Gastrocnemius medialis (tissue), 4 donors: ENCODE data around the gene APCS. TPM values are rescaled to one million over a fixed set of nuclear protein-coding genes. Genes with fewer than 3 reads are reported as not detected.

Experiments
- ATAC-seq, 2 donors: fragments of 150-250 bp; one replicate each; pipeline ENCODE4 v1.9.1; 2016
- DNase-seq, 2 donors: peaks; one replicate each; pipeline ENCODE4 v3.0.0-alpha.2; 2019
- H3K27ac ChIP-seq, 4 donors: fragments of 200-600 bp; sonication (generic); 1 replicate in 1 of 4; 2 replicates in 3 of 4; pipeline ENCODE4 v1.5.1; 2016 to 2018; ENCODE audit warnings: mild to moderate bottlenecking in 2 of 4, moderate library complexity in 1 of 4
- H3K27me3 ChIP-seq, 3 donors: fragments of 200-600 bp; sonication (generic) in 2 of 3; 1 replicate in 1 of 3; 2 replicates in 2 of 3; pipeline versions ENCODE4 v1.5.1 to v1.6.0; 2016 to 2019; ENCODE audit warnings: mild to moderate bottlenecking in 1 of 3, moderate library complexity in 1 of 3
- H3K36me3 ChIP-seq, 2 donors: fragments of 200-600 bp; sonication (generic) in 1 of 2; one replicate each; pipeline ENCODE4 v1.5.1; 2017 to 2018
- H3K4me1 ChIP-seq, 2 donors: fragments of 200-600 bp; sonication (generic) in 1 of 2; one replicate each; pipeline ENCODE4 v1.5.1; 2016 to 2017; ENCODE audit warnings: mild to moderate bottlenecking in 2 of 2
- H3K4me3 ChIP-seq, 4 donors: fragments of 200-600 bp; sonication (generic) in 3 of 4; 1 replicate in 1 of 4; 2 replicates in 3 of 4; pipeline ENCODE4 v1.5.1; 2016 to 2019; ENCODE audit warnings: mild to moderate bottlenecking in 2 of 4
- H3K9me3 ChIP-seq, 3 donors: fragments of 200-600 bp; sonication (generic) in 2 of 3; 1 replicate in 1 of 3; 2 replicates in 2 of 3; pipeline ENCODE4 v1.5.1; 2016 to 2019
- CTCF ChIP-seq, 5 experiments: fragments of 450-650 bp in 3 of 5; fragments of 200-600 bp in 2 of 5; sonication (generic) in 2 of 5; IDR thresholded peaks in 4 of 5; conservative IDR thresholded peaks in 1 of 5; 1 replicate in 4 of 5; 2 replicates in 1 of 5; pipeline ENCODE4 v1.5.1; 2016 to 2019; ENCODE audit warnings: antibody characterized with exemption in 5 of 5, mild to moderate bottlenecking in 3 of 5, moderate library complexity in 3 of 5
- POLR2A ChIP-seq, 2 donors: fragments of 450-650 bp; IDR thresholded peaks; one replicate each; pipeline ENCODE4 v1.6.1; 2017; ENCODE audit warnings: antibody characterized with exemption in 2 of 2, mild to moderate bottlenecking in 2 of 2, moderate library complexity in 2 of 2
- in situ Hi-C, 4 donors: fragments of 200-750 bp; cut with MboI; loops; one replicate each; pipeline versions ENCODE4 v1.15.0 to v1.8.0; 2017; ENCODE audit warnings: low sequenced_read_pairs in 4 of 4
- intact Hi-C: fragments of 100-400 bp; cut with DNase I; formaldehyde crosslinking; loops from one replicate; pipeline ENCODE4 v1.15.1; 2023; ENCODE audit warnings: low total_unique reads
- total RNA-seq, 4 donors: library from RNA; depleted of rRNA; stranded (reverse); fragments of >200 nt; gene quantifications; one replicate each; pipeline versions ENCODE4 v1.1.0 to v1.2.3, GENCODE V29; 2016

APCS gene
- 1 to 10 TPM in 2 of 4 donors, not detected in 2; 1.5 to 4.1 TPM for total RNA-seq

- H3K27me3 ChIP-seq, result no peaks in the 10 kb centered on the region
- no peak for DNase-seq
- H3K27ac ChIP-seq, result no peak within 1 kb of the TSS
- no peaks in the 10 kb centered on the region for H3K4me1 ChIP-seq
- TF ChIP-seq POLR2A (IDR thresholded peaks at IDR 0.05) (no peak), CTCF (IDR thresholded peaks at IDR 0.05 in 4 of 5, conservative IDR thresholded peaks at IDR 0.05 in 1 of 5) (no peak)
- in situ Hi-C loops, result no loop called here
- intact Hi-C loops, result no loop called here
- no peak for ATAC-seq
- H3K36me3 ChIP-seq, result no peaks in the 10 kb centered on the region
- no peaks in the 10 kb centered on the region for H3K9me3 ChIP-seq
- no peak within 1 kb of the TSS for H3K4me3 ChIP-seq
Measured at GRCh38 chr1:159587461-159587951, at the start of gene APCS. Gene APCS, plus strand, starts transcription at chr1:159587826. Its CDS starts 96 bp downstream, at chr1:159587922.

- no peak overlapping the region for H3K27ac ChIP-seq
- intact Hi-C loops, result no loop called here
- ATAC-seq (no peak), DNase-seq (no peak)
- no peak for TF ChIP-seq CTCF (IDR thresholded peaks at IDR 0.05 in 4 of 5, conservative IDR thresholded peaks at IDR 0.05 in 1 of 5)
- TF ChIP-seq POLR2A (IDR thresholded peaks at IDR 0.05), result no peak
- in situ Hi-C loops, result no loop called here
- H3K4me1 ChIP-seq, result no peaks in the 10 kb centered on the region
- H3K9me3 ChIP-seq, result no peaks in the 10 kb centered on the region
- no peaks in the 10 kb centered on the region for H3K27me3 ChIP-seq
- no peak overlapping the region for H3K4me3 ChIP-seq
- no peaks in the 10 kb centered on the region for H3K36me3 ChIP-seq
Measured at GRCh38 chr1:159548126-159548525, 39.5 kb upstream of the APCS start.

- TF ChIP-seq POLR2A (IDR thresholded peaks at IDR 0.05), result no peak
- no peak for TF ChIP-seq CTCF (IDR thresholded peaks at IDR 0.05 in 4 of 5, conservative IDR thresholded peaks at IDR 0.05 in 1 of 5)
- in situ Hi-C loops (no loop called here), intact Hi-C loops (no loop called here)
- no peak overlapping the region for H3K27ac ChIP-seq
- no peaks in the 10 kb centered on the region for H3K4me1 ChIP-seq
- H3K4me3 ChIP-seq, result no peak overlapping the region
- DNase-seq (no peak), ATAC-seq (no peak)
- H3K36me3 ChIP-seq, result no peaks in the 10 kb centered on the region
- H3K27me3 ChIP-seq, result no peaks in the 10 kb centered on the region
- no peaks in the 10 kb centered on the region for H3K9me3 ChIP-seq
Measured at GRCh38 chr1:159554261-159554660, 33.4 kb upstream of the APCS start.

GRCh38 chr1:159554696-159555095, 32.9 kb upstream of the APCS start:
- intact Hi-C loops, result no loop called here

More at GRCh38 chr1:159554696-159555095, 32.9 kb upstream of the APCS start:
- no peak for DNase-seq
- TF ChIP-seq CTCF (IDR thresholded peaks at IDR 0.05 in 4 of 5, conservative IDR thresholded peaks at IDR 0.05 in 1 of 5) (no peak), POLR2A (IDR thresholded peaks at IDR 0.05) (no peak)
- ATAC-seq, result no peak
- in situ Hi-C loops, result no loop called here
- no peaks in the 10 kb centered on the region for H3K27me3 ChIP-seq
- no peaks in the 10 kb centered on the region for H3K9me3 ChIP-seq
- no peaks in the 10 kb centered on the region for H3K36me3 ChIP-seq
- H3K4me1 ChIP-seq, result no peaks in the 10 kb centered on the region
- H3K4me3 ChIP-seq, result no peak overlapping the region
- H3K27ac ChIP-seq, result no peak overlapping the region
